Measurements from ENCODE around the gene RUFY3. TPM values are rescaled to one million over a fixed set of nuclear protein-coding genes. Genes with fewer than 3 reads are reported as not detected.

RUFY3 gene
- total and polyA plus RNA-seq, 9 of the 15 experiments (the other 6 are each of a cell fraction or from before 2014, with no cell fraction given): 4.2 to 31.1 (median 21.5) TPM

GRCh38 chr4:70704215-70704930 is 17.4 kb upstream of the RUFY3 start (continued):
- no peak for TF ChIP-seq ELF4 (CRISPR knock-in tag; IDR thresholded peaks at IDR 0.05)
- no peak for TF ChIP-seq CREBBP (IDR thresholded peaks at IDR 0.05; ENCODE audit: low read depth, low read length)
- peak; percentile 96 to 98 for TF ChIP-seq MAZ (CRISPR knock-in tag; conservative IDR thresholded peaks at IDR 0.05 in 1 of 2, IDR thresholded peaks at IDR 0.05 in 1 of 2)
- TF ChIP-seq DIDO1 (tag; IDR thresholded peaks at IDR 0.05; ENCODE audit: low read depth): no peak
- TF ChIP-seq ZBTB9 (CRISPR knock-in tag; IDR thresholded peaks at IDR 0.05): no peak
- peak; percentile 60 for TF ChIP-seq EGR1 (conservative IDR thresholded peaks at IDR 0.05)
- no peak for TF ChIP-seq ZSCAN32 (CRISPR knock-in tag; IDR thresholded peaks at IDR 0.05)
- no peak for TF ChIP-seq ZNF445 (CRISPR knock-in tag; IDR thresholded peaks at IDR 0.05; ENCODE audit: low read depth)
- no peak for TF ChIP-seq ZNF778 (CRISPR knock-in tag; IDR thresholded peaks at IDR 0.05)
- no peak for TF ChIP-seq ZNF280A (IDR thresholded peaks at IDR 0.05; ENCODE audit: low read depth, partially characterized antibody)
- 0 out of 2 replicates have a peak, but pooled peaks have one; percentile 6 for TF ChIP-seq ETV1 (tag; conservative IDR thresholded peaks at IDR 0.05; ENCODE audit: low read depth)
- TF ChIP-seq ESRRB (CRISPR knock-in tag; IDR thresholded peaks at IDR 0.05; ENCODE audit: borderline replicate concordance): no peak
- no peak for TF ChIP-seq DMBX1 (CRISPR knock-in tag; IDR thresholded peaks at IDR 0.05; ENCODE audit: borderline replicate concordance)
- TF ChIP-seq HNRNPLL (IDR thresholded peaks at IDR 0.05; ENCODE audit: low read depth, low read length, poor library complexity, severe bottlenecking): no peak
- TF ChIP-seq NR3C1 (CRISPR knock-in tag; IDR thresholded peaks at IDR 0.05): no peak
- TF ChIP-seq FUS (optimal IDR thresholded peaks at IDR 0.05; ENCODE audit: low read depth, low read length): no peak
- TF ChIP-seq ELF1 (tag; IDR thresholded peaks at IDR 0.05): peak; percentile 67
- no peak for TF ChIP-seq ZNF224 (CRISPR knock-in tag; IDR thresholded peaks at IDR 0.05)
- TF ChIP-seq, protein P1, sequence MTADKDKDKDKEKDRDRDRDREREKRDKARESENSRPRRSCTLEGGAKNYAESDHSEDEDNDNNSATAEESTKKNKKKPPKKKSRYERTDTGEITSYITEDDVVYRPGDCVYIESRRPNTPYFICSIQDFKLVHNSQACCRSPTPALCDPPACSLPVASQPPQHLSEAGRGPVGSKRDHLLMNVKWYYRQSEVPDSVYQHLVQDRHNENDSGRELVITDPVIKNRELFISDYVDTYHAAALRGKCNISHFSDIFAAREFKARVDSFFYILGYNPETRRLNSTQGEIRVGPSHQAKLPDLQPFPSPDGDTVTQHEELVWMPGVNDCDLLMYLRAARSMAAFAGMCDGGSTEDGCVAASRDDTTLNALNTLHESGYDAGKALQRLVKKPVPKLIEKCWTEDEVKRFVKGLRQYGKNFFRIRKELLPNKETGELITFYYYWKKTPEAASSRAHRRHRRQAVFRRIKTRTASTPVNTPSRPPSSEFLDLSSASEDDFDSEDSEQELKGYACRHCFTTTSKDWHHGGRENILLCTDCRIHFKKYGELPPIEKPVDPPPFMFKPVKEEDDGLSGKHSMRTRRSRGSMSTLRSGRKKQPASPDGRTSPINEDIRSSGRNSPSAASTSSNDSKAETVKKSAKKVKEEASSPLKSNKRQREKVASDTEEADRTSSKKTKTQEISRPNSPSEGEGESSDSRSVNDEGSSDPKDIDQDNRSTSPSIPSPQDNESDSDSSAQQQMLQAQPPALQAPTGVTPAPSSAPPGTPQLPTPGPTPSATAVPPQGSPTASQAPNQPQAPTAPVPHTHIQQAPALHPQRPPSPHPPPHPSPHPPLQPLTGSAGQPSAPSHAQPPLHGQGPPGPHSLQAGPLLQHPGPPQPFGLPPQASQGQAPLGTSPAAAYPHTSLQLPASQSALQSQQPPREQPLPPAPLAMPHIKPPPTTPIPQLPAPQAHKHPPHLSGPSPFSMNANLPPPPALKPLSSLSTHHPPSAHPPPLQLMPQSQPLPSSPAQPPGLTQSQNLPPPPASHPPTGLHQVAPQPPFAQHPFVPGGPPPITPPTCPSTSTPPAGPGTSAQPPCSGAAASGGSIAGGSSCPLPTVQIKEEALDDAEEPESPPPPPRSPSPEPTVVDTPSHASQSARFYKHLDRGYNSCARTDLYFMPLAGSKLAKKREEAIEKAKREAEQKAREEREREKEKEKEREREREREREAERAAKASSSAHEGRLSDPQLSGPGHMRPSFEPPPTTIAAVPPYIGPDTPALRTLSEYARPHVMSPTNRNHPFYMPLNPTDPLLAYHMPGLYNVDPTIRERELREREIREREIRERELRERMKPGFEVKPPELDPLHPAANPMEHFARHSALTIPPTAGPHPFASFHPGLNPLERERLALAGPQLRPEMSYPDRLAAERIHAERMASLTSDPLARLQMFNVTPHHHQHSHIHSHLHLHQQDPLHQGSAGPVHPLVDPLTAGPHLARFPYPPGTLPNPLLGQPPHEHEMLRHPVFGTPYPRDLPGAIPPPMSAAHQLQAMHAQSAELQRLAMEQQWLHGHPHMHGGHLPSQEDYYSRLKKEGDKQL (CRISPR knock-in tag; IDR thresholded peaks at IDR 0.05; ENCODE audit: borderline replicate concordance): no peak
- TF ChIP-seq ZNF184 (CRISPR knock-in tag; IDR thresholded peaks at IDR 0.05): no peak

Measured in K562 (cell line).